MM.1S (cell line): Measurements from ENCODE around the gene HDAC9.

Experiments used
- DNase-seq: peaks from one replicate; pipeline ENCODE4 v3.0.0-alpha.2; 2015
- H2AFZ ChIP-seq: fragments of 300-600 bp; sonication (generic); 2 replicates; pipeline ENCODE4 v1.6.0; 2016; ENCODE audit warnings: antibody characterized with exemption, low read length
- H3F3A ChIP-seq: fragments of 300-600 bp; sonication (generic); 2 replicates; pipeline ENCODE4 v1.6.1; 2016; ENCODE audit warnings: mild to moderate bottlenecking, antibody characterized with exemption, low read length, moderate library complexity, mixed read lengths; ENCODE audit not compliant: insufficient read depth
- H3K27ac ChIP-seq: fragments of 300-600 bp; sonication (generic); 2 replicates; pipeline ENCODE4 v1.5.1; 2016; ENCODE audit warnings: mild to moderate bottlenecking, low read length
- H3K27me3 ChIP-seq: fragments of 300-600 bp; sonication (generic); replicated peaks from 2 replicates; pipeline ENCODE4 v1.6.0; 2016; ENCODE audit warnings: low read length; ENCODE audit not compliant: insufficient read depth
- H3K36me3 ChIP-seq: fragments of 300-600 bp; sonication (generic); replicated peaks from 2 replicates; pipeline ENCODE4 v1.6.1; 2016; ENCODE audit warnings: mild to moderate bottlenecking, low read length, mixed read lengths; ENCODE audit not compliant: insufficient read depth
- H3K4me1 ChIP-seq: fragments of 300-600 bp; sonication (generic); 2 replicates; pipeline ENCODE4 v1.6.1; 2016; ENCODE audit warnings: low read length, mixed read lengths
- H3K4me2 ChIP-seq: fragments of 300-600 bp; sonication (generic); 2 replicates; pipeline ENCODE4 v1.6.0; 2016; ENCODE audit warnings: low read depth, low read length
- H3K4me3 ChIP-seq: fragments of 300-600 bp; sonication (generic); 2 replicates; pipeline ENCODE4 v1.5.1; 2016; ENCODE audit warnings: low read length, mixed read lengths
- H3K79me2 ChIP-seq: fragments of 300-600 bp; sonication (generic); 2 replicates; pipeline ENCODE4 v1.6.1; 2016; ENCODE audit warnings: mixed run types, low read length, mixed read lengths
- H3K9ac ChIP-seq: fragments of 300-600 bp; sonication (generic); 2 replicates; pipeline ENCODE4 v1.6.1; 2016; ENCODE audit warnings: low read length, mixed read lengths
- H3K9me2 ChIP-seq: fragments of 300-600 bp; sonication (generic); replicated peaks from 2 replicates; pipeline ENCODE4 v1.6.1; 2016; ENCODE audit warnings: mild to moderate bottlenecking, low read length, mixed read lengths; ENCODE audit not compliant: insufficient read depth
- H3K9me3 ChIP-seq: fragments of 300-600 bp; sonication (generic); replicated peaks from 2 replicates; pipeline ENCODE4 v1.6.1; 2016; ENCODE audit warnings: mild to moderate bottlenecking, low read length, mixed read lengths; ENCODE audit not compliant: insufficient read depth
- H4K20me1 ChIP-seq: fragments of 300-600 bp; sonication (generic); 2 replicates; pipeline ENCODE4 v1.6.1; 2016; ENCODE audit warnings: mild to moderate bottlenecking, low read length, moderate library complexity, mixed read lengths; ENCODE audit not compliant: insufficient read depth
- CTCF ChIP-seq: fragments of 300-600 bp; sonication (generic); IDR thresholded peaks from 2 replicates; pipeline ENCODE4 v1.5.1; 2016; ENCODE audit warnings: antibody characterized with exemption, low read length, mixed read lengths
- EZH2 ChIP-seq: fragments of 300-600 bp; sonication (generic); optimal IDR thresholded peaks from 2 replicates; pipeline ENCODE3; 2017; ENCODE audit warnings: low read depth, mild to moderate bottlenecking, antibody characterized with exemption, low read length, mixed read lengths
- EZH2phosphoT487 ChIP-seq: fragments of 300-600 bp; sonication (generic); IDR thresholded peaks from 2 replicates; pipeline ENCODE4 v1.6.1; 2018; ENCODE audit warnings: antibody characterized with exemption, low read length

Gene HDAC9

GRCh38 chr7:18828994-18829857 lies 333.7 kb downstream of the HDAC9 start:
- TF ChIP-seq CTCF, result no peak
- no peak for TF ChIP-seq EZH2
- TF ChIP-seq EZH2phosphoT487, result no peak
- DNase-seq, result no peak

GRCh38 chr7:18829858-18830285 lies 334.3 kb downstream of the HDAC9 start:
- Histone ChIP-seq H3K4me1 (no peaks in the 10 kb centered on the region; the same call in 1 of the 2 replicates), H3K27me3 (no peaks in the 10 kb centered on the region), H3K9me2 (no peaks in the 10 kb centered on the region), H3K79me2 (no peaks in the 10 kb centered on the region), H2AFZ (no peak overlapping the region), H3K4me3 (no peak overlapping the region), H3F3A (no peaks in the 10 kb centered on the region), H3K9me3 (no peaks in the 10 kb centered on the region), H3K9ac (no peak overlapping the region), H4K20me1 (no peaks in the 10 kb centered on the region), H3K36me3 (no peaks in the 10 kb centered on the region), H3K4me2 (no peak overlapping the region), H3K27ac (no peak overlapping the region)
- no peak for DNase-seq
- TF ChIP-seq EZH2 (no peak), EZH2phosphoT487 (no peak), CTCF (no peak)

More at GRCh38 chr7:18828994-18829857, 333.7 kb downstream of the HDAC9 start:
- Histone ChIP-seq H3K79me2 (no peaks in the 10 kb centered on the region), H3F3A (no peaks in the 10 kb centered on the region), H2AFZ (no peak overlapping the region), H3K9ac (no peak overlapping the region), H3K4me1 (no peaks in the 10 kb centered on the region; the same call in 1 of the 2 replicates), H3K9me3 (no peaks in the 10 kb centered on the region), H4K20me1 (no peaks in the 10 kb centered on the region), H3K4me3 (no peak overlapping the region), H3K27ac (no peak overlapping the region), H3K27me3 (no peaks in the 10 kb centered on the region), H3K4me2 (no peak overlapping the region), H3K36me3 (no peaks in the 10 kb centered on the region), H3K9me2 (no peaks in the 10 kb centered on the region)

DNA sequence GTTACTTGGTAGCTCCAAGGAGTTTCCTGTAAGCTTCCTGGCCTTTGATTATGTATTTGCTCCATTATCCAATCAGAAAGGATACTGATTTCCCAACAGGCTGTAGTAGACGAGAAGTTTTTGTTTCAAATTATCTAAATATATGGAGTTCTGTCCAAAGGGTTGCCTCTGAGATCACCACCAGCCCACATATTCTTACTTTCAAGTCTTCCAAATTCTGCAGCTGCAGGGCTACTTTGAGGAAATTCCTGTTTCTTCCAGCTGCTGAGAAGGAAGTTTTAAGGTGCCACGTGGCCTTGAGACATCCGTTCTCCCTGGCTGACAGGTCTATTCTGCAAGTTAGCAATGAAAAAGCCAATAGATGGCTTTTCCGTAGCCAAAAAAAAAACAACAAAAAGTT lies 335.9 kb downstream of the HDAC9 start:
- H3K4me1 ChIP-seq, result no peaks in the 10 kb centered on the region; the same call in 1 of the 2 replicates
- TF ChIP-seq CTCF (no peak), EZH2 (no peak), EZH2phosphoT487 (no peak)
- no peak overlapping the region for H2AFZ ChIP-seq
- H3K79me2 ChIP-seq, result no peaks in the 10 kb centered on the region
- no peak overlapping the region for H3K9ac ChIP-seq
- no peak overlapping the region for H3K27ac ChIP-seq
- H3K4me2 ChIP-seq, result no peak overlapping the region
- H3K27me3 ChIP-seq, result no peaks in the 10 kb centered on the region
- no peaks in the 10 kb centered on the region for H3K9me2 ChIP-seq
- no peak for DNase-seq
- no peaks in the 10 kb centered on the region for H3K36me3 ChIP-seq
- H3F3A ChIP-seq, result no peaks in the 10 kb centered on the region
- no peaks in the 10 kb centered on the region for H4K20me1 ChIP-seq
- H3K9me3 ChIP-seq, result no peaks in the 10 kb centered on the region
- no peak overlapping the region for H3K4me3 ChIP-seq
